HFF-Myc (cell line): ENCODE data around the gene BUB1.
A peak's percentile ranks its signal among the peaks of the same experiment; 100 is the strongest.

Experiments
- DNase-seq: peaks from one replicate; pipeline ENCODE4 v3.0.0-alpha.2; 2011; ENCODE audit warnings: low read depth; ENCODE audit errors: extremely low read depth
- H3K4me3 ChIP-seq: replicated peaks from 2 replicates; pipeline ENCODE4 v1.5.1; 2011; ENCODE audit warnings: low read depth, mild to moderate bottlenecking, control low read depth, low read length
- CTCF ChIP-seq: IDR thresholded peaks from 2 replicates; pipeline ENCODE4 v1.5.1; 2012; ENCODE audit warnings: mild to moderate bottlenecking, low read depth, low read length, control low read depth; ENCODE audit errors: missing control alignments

BUB1 gene

GRCh38 chr2:110677530-110678456 is at the start of gene BUB1:
BUB1 (minus strand) TSS chr2:110678063; CDS start chr2:110677995, 68 bp downstream.
- H3K4me3 ChIP-seq = peak within 1 kb of the TSS; percentile 76
- no peak for TF ChIP-seq CTCF
- DNase-seq = peak; percentile 88

GRCh38 chr2:110726285-110726684 is 48.4 kb upstream of the BUB1 start:
- no peak overlapping the region for H3K4me3 ChIP-seq
- no peak for TF ChIP-seq CTCF
- DNase-seq = no peak

GRCh38 chr2:110725859-110726258 is 48.0 kb upstream of the BUB1 start:
- no peak for TF ChIP-seq CTCF
- H3K4me3 ChIP-seq = no peak overlapping the region
- DNase-seq = no peak

GRCh38 chr2:110725370-110725769 is 47.5 kb upstream of the BUB1 start:
- TF ChIP-seq CTCF = no peak
- no peak for DNase-seq
- H3K4me3 ChIP-seq = no peak overlapping the region

- no peak overlapping the region for H3K4me3 ChIP-seq
- DNase-seq = no peak
- TF ChIP-seq CTCF = no peak
These were observed 47.0 kb upstream of the BUB1 start for GRCh38 chr2:110724820-110725219.

- TF ChIP-seq CTCF = no peak
- DNase-seq = no peak
- no peak overlapping the region for H3K4me3 ChIP-seq
These were observed 42.7 kb upstream of the BUB1 start for GRCh38 chr2:110720547-110720946.
